HG03439 (cell line): ENCODE results near the gene GGCX.
"Not testable (repeated sequence)": the region's sequence is repeated elsewhere in the genome, so short reads cannot be mapped to it uniquely, and the experiment has no call there.

Experiments used
- ATAC-seq: cut with Tn5 transposase; IDR thresholded peaks from one replicate; pipeline ENCODE4 v1.9.1; 2021; ENCODE audit warnings: mild to moderate bottlenecking, moderate library complexity; ENCODE audit not compliant: unreplicated experiment

GGCX gene

DNA sequence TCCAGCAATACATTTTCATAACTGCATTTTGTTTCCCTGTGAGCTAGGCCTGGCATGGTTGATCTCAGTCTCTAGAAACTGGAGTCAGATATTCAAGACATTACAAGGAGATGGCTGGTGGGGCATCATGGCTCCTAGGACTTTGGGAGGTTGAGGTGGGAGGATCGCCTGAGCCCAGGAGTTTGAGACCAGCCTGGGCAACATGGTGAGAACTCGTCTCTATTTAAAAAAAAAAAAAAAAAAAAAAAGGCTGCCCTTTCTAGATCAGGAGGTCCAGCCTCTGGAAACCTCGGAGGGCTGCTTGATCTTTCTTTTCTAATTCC, 15.7 kb upstream of the GGCX start:
- ATAC-seq, result no peak

DNA sequence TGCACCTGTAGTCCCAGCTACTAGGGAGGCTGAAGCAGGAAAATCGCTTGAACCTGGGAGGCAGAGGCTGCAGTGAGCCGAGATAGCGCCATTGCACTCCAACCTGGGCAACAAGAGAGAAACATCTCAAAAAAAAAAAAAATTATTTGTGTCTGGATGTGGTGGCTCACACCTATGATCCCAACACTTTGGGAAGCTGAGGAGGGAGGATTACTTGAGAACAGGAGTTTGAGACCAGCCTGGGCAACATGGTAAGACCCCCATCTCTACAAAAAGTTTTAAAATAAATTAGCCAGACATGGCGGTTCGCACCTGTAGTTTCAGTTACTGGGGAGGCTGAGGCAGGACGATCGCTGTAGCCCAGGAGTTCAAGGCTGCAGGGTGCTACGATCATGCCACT, 14.4 kb upstream of the GGCX start:
- ATAC-seq, result no peak

DNA sequence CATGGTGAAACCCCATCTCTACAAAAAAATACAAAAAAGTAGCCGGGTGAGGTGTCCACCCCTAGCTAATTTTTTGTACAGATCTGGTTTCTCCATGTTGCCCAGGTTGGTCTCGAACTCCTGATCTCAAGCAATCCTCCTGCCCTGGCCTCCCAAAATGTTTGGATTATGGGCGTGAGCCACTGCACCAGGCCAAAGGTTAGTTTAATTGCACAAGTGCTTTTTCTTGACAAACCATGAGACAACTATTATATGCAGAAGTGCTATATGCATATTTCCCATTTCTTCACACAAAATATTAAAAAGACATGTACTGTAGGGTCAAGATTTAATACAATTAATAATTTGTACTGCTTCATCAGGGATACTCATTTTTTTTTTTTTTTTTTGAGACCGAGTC, 5.0 kb upstream of the GGCX start:
- ATAC-seq, result no peak

DNA sequence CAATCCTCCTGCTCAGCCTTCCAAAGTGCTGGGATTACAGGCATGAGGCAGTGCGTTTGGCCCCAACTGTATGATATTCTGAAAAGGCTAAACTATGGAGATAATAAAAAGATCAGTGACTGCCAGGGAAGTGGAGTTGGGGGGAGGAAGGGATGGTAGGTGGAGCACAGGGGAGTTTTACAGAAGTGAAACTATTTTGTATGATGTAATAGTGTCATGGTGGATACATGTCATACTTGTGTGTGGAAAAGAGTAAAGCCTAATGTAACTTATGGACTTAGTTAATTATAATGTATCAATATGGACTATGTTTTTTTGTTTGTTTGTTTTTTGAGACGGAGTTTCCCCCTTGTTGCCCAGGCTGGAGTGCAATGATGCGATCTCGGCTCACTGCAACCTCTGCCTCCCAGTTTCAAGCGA, 2.9 kb upstream of the GGCX start:
- no peak for ATAC-seq

DNA sequence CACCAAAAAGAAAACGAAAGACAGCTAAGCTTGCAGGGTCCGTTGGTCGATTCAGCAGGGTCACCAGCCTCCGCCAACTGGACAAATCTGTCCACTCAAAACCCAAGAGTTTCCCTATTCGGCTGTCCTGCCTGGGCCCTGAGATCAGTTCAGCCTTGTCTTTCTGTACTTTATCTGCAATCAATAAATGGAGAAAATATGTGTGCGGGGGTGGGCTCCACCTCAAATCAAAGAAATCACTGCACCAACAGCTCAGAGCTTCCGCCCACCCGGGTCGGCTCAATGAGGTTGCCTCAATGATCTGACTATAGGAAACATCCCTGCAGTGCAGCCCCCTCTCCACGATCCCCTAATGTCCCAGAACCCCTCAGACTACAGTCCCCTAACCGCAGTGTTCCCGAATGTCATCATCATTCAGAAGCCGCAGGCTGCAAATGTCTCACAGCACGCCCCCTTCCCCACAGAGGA, 447 bp downstream of the GGCX start:
- ATAC-seq, result peak; percentile 17

DNA sequence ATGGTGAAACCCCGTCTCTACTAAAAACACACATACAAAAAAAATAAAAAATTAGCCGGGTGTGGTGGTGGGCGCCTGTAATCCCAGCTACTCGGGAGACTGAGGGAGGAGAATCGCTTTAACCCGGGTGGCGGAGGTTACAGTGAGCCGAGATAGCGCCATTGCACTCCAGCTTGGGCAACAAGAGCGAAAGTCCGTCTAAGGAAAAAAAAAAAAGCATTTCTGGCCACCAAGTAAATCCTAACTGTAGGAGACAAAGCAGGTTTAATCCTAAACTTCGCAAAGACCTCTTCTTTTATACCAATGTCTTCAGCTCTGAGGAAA, 928 bp downstream of the GGCX start:
- ATAC-seq, result not testable (repeated sequence)

DNA sequence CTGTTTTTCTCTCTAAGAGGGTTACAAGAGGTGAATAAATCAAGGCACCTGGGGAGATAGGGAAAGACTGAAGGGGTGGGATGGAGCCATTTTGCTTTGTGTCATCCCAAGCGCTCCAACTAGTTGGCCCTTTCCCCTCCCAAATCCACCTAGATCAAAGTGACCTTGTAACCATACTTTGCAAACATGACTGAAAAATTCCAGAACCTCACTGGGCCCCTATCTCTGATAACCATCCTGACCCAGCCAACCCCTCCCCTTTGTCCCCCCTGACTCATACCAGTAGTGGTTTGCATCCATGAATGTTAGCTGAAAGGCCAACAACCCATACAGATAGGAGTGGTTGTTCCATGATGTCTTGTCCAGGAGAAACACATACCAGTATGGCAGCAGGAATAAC, 3.1 kb downstream of the GGCX start:
- no peak for ATAC-seq

DNA sequence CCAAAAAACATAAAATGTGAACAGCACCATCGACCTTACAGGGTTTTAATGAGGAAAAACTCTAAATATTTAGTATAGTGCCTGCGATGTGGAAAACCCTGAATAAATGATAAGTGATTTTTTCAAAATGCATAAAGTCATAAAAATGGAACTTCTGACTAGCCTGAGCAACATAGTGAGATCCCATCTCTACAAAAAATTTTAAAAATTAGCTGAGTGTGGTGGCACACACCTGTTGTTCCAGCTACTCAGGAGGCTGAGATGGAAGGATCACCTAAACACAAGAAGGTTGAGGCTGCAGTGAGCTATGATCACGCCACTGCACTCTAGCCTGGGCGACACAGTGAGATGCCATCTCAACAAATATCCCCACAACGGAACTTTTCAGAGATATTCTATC, 4.2 kb downstream of the GGCX start:
- ATAC-seq, result no peak

DNA sequence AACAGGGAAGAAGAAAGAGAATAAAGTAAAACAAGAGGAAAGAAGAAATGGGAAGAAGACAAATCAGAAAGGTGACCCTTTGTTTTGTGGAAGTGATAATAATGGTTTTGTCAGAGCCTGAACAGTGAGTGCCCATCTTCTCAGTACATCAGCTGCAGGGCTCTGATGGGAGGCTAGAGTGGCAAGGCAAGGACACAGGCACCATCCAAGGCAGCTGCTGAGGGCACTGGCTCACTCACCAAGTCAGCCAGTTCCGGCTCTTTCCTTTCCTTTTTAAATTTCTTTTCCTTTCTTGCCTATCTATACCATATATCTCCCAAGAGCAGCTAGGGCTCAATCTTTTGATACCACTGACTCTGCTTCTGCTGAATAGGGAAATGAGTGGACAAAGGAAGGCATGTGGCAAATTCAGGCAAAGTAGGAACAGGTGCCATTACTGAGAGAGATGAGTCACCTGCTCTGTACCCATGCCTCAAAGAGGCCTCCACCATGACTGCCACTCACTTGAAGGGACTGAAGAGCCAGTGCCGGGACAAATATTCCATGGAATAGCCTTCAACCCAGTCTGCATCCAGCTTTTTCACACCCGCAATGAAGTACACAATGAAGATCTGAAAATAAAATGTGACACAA, 6.2 kb downstream of the GGCX start:
- no peak for ATAC-seq

DNA sequence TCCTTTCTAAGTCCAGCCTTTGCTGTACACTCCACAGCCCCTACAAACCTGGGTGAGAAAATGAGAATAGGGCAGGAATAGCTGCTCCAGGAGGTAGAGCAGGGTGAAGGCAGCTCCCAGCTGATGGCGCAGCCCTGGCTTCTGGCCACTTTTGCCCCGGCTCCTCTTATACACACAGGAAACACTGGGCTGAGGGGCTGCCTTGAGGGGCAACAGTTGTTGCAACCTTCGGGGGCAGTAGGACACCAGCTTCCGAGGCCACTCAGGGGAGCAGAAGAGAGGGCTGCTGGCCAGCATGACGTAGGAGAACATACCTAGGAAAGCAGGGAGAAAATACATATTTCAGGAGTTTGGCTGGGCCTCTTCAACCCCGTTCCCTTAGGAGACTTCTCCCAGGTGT, 8.1 kb downstream of the GGCX start:
- ATAC-seq, result no peak

DNA sequence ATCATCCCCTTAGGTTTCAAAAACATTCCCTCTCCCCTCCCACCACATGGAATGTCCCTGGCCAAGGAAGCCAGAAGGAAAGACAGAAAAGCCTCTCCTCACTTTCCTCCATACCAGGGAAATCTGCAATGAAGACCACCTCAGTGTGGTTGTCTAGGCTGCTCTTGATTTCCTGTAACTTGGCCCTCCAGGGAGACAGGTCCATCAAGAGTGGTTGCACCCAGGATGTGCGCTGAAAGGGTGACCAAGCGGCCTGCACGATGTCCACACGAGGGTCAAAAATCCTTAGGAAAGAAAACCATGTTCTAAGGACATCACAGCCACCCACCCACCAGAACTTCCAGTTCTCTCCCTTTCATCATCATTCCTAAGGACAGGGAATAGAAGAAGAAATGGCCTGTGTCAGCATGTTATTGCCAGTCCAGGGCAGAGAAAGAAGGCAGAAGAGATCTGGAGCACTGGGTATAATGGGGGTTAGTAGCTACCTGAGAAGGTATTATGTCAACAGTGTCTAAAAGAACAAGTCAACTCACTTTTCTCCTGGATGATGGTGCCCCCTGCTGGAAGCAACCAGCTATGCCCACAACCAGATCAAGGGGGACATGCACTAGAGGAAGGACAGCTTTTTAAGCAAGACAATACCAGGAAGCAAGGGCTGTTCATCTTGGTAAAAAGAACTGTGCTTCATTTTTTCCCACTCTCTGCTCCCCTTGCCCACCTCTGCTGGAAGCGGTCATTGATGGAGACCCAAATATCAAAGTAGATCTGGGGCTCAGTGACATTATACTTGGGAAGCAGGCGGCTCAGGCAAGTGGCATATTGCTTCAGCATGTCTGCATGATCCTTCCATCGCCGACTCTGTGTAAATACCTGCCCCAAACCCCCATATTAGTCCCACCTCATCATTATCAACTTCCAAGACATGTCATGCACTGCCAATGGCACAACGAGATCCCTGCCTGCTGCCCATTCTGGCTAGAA, 9.3 kb downstream of the GGCX start:
- ATAC-seq, result peak; percentile 63

DNA sequence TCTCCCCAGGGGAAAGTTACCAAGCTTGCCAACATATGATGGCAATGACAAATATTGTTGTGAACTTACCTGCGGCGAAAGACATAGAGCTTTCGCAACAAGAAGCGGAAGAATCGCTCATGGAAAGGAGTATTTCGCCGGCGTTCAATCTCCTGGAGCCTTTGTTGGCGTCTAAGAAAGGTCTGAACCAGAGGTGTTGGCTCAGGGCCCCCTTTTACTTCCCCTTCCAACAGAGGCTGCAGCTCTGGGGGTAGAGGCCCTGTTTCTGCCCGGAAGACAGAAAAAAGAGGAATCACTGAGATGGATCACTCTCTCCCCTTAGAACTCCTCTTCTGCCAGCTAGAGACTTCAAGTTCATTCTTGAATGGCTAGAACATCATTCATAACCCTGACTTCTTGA, 10.8 kb downstream of the GGCX start:
- no peak for ATAC-seq

DNA sequence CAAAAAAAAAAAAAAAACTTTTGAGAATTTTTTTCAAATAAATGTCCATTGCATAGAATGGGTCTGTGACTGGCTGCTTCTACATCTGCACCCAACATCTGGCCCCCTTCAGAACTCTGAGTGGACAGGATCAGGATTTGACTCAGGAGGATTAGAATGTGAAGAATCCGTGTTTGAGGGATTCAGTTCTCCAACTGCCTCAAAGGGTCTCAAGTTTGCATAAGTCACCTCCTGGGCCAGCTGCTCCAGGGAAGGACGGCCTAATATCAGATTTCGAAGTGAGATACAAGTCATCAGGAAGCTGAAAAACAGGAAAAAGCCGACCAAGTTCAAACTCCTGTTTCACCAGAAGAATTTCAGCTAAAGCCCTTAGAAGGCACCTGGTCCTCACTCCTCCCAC, 11.5 kb downstream of the GGCX start:
- no peak for ATAC-seq

DNA sequence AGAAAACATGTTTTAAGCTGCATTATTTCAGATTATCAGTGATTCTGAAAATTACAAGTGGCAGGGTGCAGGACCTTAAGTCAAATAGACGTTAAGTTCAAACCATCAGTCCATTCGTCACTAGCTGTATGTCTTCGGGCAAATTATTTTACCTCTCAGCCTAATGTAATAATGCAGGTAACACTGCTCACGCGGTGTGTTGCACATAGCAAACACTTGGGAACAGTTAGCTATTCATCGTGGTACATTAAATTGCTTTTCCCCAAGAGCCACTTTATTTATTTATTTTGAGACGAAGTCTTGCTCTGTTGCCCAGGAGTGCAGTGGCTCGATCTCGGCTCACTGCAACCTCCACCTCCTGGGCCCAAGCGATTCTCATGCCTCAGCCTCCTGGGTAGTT, 12.2 kb downstream of the GGCX start:
- ATAC-seq, result no peak

DNA sequence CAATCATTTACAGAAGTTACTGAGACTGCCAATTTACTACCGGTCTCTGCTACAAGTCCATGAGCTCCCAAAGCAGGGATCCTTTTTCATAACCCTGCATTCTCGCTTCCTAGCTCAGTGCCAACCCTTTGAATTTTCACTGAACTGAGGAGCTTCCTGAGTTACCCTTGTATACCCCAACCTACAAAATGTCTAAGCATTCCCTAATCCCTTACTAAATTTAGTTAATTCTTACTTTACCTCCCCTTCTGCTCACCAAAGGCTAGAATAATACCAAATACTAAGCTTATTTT, 12.7 kb downstream of the GGCX start:
- no peak for ATAC-seq

DNA sequence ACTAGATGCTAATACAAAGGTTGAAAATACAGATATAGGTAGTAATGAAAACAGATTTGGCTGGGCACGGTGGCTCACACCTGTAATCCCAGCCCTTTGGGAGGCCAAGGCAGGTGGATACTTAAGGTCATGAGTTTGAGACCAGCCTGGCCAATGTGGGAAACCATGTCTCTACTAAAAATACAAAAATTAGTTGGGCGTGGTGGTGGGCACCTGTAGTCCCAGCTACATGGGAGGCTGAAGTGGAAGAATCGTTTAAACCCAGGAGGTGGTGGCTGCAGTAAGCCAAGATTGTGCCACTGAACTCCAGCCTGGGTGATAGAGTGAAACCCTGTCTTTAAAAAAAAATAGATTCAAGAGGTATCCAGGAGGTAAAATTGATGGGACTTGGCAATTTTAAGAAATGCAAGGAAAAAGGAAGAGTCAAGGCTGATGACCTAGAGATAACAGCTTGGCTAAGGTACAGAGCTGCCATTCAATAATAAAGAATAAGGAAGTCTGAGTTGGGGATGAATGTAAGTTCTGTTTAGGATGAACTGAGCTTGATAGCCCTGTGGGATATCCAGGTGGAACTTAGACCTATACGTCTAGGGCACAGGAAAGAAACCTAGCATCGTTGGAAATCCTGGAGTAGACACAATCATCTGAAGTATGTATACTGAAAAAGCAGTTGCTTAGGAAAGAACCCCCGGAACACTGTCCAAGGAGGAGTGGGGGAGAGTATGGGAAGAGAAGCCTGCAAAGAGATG, 13.3 kb downstream of the GGCX start:
- no peak for ATAC-seq

DNA sequence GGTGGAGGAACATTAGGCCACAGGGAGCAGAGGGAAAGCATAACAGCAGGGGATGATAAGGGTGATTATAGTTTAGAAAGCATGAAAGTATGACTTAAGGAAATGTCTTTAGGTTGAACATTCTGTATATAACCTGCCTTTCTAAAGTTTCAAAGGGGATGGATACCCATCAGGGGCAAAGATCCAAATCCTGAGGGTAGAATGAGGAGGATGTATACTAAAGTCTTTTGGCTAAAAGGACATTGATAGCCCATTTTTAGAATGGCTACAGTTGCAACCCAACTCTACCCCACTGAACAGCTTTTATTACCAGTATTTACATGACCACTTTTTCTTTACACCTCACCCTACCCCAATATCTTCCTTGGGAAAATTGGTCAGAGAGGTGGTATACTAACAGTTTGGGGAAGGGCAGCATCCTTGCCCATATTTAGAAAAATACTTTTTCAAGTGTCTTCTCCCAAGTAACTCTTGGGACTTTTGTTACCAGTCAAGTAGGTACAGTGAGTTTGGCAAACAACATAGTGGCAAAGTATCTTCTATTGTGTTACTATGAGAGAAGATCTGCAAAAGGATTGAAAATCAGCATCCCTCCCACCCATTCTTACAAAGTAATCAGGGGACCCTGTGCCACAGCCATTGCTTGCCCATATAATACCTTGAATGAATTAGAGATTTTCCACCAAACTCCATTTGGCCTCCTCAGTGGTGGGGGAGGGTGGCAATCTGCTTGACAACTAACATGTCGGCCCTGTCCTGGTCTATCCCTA, 14.0 kb downstream of the GGCX start:
- no peak for ATAC-seq

DNA sequence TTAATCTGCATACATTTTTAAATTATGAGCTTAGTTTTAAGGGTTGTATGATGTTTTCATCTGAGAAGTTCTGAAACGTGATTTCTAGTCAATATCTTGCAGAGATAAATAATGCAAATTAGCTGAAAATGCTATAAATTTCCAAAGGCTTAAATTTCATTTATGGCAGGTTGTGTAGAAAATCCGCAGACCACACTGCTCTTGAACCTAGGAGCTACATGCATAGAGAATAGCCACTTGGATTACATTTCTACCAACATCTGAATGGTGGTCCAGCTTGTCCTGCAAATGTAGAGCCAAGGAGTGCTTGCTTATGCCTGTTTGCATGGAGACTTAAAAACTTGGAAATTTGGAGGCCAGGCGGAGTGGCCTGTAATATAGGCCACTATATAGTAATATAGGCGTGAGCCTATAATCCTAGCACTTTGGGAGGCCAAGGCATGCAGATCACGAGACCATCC, 15.5 kb downstream of the GGCX start:
- ATAC-seq, result no peak

DNA sequence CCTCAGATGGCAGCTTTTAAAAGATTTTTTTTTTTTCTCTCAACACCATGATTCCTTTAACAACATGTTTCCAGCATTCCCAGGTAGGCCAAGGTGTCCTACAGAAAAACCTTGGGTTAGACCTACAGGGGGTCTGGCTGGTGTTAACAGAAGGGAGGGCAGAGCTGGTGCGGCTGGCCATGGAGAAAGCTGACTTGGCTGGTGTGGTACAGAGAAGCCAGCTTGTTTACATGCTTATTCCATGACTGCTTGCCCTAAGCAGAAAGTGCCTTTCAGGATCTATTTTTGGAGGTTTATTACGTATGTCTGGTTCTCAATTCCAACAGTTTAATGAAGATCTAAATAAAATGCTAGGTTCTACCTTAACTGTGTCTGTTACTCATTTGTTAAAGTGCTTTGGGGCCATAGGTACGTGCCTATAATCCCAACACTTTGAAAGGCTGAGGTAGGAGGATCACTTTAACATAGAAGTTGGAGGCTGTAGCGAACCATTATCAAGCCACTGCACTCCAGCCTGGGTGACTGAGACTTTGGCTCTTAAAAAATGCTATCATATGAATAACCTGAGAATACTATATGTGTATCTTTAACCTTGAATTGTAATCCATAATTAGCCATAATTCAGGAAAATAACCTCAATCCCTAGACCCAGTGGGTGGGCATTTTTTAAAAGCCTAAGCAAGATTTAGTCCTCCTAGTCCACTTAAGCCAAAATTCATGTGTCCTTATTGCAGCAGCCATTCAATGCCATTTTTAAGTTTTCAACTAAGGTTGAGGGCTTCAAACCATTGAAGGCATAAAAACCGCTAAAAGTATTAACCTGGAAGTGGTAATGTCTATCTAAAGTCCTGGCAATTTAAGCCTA, 16.1 kb downstream of the GGCX start:
- not testable (repeated sequence) for ATAC-seq

DNA sequence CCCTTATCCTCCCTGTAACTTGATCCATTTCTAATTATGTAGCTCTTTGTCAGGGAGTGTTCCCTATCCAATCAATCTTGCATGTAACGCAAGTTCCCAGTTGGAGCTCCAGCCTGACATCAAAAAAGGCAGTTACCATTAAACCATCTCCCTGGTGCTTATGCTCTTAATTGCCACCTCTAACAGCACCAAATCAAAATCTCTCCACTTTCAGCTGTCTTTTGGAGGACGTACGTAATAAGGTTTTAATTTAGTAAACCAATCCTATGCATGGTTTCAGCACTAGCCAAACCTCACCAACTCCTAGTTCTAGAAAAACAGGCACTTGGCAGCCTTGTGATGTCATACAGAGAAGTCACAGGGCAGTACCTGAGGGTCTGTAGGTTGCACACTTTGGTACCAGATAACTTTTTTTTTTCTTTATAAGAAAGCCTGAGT, 17.0 kb downstream of the GGCX start:
- ATAC-seq, result not testable (repeated sequence)
